GM12801 (cell line): ENCODE data around the gene CSF3.

Experiments used
- TF ChIP-seq, protein P1 (sequence below): IDR thresholded peaks from one replicate; pipeline ENCODE4 v1.5.1; 2011; ENCODE audit warnings: control low read depth; ENCODE audit not compliant: insufficient read length; ENCODE audit errors: extremely low read depth

Gene CSF3

DNA sequence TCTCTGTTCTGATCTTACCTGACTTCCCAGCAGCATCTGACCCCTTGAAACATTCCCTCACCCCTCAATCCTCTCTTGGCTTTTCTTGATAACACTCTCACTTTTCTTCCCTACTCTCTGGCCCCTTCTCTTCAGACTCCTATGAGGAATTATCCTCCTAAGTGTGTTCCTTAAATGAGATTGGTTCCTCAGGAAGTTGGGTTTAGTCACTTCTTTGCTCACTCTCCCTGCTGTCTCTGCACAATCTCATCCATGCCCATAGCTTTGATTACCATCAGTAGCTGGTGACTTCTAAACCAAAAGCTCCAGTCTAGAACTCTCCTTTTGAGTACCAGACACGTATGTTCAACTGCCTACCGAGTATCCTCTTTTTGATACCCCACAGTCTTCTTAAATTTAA lies 26.0 kb downstream of the CSF3 start:
- TF ChIP-seq, protein P1, sequence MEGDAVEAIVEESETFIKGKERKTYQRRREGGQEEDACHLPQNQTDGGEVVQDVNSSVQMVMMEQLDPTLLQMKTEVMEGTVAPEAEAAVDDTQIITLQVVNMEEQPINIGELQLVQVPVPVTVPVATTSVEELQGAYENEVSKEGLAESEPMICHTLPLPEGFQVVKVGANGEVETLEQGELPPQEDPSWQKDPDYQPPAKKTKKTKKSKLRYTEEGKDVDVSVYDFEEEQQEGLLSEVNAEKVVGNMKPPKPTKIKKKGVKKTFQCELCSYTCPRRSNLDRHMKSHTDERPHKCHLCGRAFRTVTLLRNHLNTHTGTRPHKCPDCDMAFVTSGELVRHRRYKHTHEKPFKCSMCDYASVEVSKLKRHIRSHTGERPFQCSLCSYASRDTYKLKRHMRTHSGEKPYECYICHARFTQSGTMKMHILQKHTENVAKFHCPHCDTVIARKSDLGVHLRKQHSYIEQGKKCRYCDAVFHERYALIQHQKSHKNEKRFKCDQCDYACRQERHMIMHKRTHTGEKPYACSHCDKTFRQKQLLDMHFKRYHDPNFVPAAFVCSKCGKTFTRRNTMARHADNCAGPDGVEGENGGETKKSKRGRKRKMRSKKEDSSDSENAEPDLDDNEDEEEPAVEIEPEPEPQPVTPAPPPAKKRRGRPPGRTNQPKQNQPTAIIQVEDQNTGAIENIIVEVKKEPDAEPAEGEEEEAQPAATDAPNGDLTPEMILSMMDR: no peak

DNA sequence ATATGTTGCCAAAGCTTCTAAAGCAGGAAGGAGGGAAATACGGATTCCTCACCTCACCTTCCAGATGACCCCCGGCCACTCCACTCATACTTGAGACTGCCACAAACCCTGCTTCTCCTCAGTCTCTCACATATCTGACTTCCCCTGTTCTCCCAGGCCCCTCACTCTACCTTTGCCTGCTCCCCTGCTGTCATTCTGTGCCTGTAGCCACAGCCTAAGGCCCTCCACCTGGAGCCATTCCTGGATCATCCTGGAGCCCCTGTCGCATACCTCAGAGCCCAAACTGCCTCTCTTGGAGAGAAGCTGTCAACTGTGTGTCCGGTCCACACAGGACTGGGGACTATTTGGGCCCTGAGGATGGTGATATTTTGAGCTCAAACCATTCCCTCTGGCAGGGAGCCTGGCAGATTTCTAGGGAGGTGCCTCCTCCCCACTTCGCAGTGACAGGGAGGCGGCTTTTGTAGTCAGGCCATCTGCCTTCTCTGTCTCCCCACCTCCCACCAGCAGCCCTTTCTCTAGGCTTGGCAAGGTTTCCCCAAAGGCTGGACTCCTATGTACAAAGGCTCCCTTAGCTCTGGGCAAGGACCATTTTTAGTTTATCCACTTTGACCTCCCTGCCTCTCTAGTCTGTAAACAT lies 41.3 kb downstream of the CSF3 start:
- TF ChIP-seq, protein P1: no peak

DNA sequence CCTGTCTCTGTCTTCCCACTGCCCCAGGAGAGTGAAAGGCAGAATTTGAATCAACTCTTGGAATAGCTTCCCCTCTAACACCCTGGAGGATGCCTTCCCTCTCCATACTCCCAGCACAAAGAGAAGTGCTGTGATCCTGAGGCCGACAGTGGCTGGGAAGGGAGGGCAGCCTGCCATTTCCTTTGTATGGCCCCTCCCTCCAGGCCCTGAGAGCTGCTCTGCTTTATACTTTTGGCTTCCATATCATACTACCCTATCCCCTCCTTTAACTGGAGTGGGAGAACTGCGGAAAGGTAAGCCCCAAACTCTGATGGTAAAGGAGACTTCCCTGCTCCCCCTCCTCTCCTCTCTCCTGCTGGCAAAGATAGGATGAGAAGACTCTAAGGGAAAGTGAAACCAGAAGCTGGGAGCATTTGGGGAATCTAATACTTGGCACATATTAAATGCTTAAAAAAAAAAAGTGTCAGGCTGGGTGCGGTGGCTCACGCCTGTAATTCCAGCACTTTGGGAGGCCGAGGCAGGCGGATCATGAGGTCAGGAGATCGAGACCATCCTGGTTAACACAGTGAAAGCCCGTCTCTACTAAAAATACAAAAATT lies 43.0 kb downstream of the CSF3 start:
- TF ChIP-seq, protein P1: no peak

DNA sequence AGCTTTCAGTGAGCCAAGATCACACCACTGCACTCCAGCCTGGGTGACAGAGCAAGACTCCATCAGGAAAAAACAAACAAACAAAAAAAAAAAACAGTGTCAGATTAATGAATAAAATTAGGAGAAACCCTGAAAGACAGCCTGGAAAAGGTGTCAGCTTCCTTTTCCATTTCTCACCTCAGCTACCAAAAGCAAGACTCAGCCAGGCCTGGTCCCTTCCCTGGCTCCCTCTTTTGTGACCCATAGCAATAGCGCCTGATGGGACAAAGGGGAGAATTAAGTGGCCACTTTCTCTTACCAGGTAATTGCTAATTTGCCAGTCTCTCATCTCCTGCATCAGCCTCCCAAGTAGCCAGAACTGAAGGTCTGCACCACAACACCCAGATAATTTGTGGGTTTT lies 43.6 kb downstream of the CSF3 start:
- TF ChIP-seq, protein P1: no peak

DNA sequence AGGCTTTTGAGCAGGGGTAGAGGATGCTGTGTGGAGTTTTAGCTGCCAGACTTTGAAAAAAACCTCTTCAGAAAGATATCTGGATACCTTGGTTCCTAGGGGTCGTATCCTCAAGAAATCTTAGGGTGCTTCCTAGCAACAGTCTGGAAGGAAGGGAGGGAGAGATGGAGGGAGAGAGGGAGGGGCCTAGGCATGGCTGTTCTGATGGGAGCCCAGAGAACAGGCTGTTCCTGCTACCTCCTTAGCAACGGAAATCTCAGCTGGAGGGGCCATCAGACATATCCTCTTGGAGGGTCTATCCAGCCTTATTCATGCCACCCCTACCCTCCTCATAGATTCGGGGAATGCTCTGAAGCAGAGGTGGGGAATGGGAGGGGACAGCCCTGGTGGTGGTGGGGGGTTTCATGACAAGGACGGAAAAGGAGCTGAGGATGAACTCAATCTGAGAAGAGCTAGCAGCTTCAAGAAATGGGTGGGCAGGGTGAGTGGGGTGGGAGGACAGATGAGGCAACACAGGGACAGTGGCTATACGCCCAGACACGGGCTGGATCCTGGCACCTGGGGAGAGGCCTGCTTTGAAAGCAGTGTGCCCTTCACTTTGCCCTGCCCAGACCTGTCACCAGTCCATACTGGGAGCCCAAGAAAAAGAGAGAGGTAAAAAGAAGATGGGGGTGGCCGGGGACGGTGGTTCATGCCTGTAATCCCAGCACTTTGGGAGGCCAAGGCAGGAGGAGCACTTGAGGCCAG lies 44.7 kb downstream of the CSF3 start:
- TF ChIP-seq, protein P1: no peak

DNA sequence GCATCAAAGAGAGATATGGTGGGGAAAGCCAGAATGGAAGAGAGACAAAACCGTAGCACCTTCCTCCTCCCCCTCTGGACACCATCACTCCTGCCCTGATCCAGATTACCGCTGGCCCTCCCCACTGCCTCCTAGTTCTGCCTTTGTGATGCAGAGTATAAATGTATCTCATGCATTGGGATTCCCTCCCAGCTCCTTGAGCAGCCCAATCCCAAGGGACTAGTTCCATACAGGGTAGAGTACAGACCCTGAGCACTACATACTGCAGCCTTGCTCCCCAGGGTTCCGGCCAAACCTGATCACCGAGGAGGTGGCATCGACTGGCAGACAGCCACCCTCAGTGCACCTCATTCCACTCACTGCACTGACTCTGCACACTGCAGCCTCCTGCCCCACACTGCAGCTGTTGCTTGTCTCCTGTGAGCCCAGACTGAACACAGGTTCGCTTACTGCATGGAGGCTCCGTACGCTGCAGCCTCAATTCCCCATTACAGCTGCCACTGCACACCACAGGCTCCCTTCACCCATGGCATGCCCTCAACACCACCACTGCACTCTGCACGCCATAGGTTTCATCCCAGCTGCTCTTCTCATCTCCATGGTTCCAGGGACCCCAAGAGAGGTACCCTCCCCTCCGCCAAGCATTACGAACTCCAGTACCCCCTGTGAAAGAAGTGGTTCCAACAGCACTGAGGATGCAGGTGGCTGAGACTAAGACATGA lies 45.8 kb downstream of the CSF3 start:
- TF ChIP-seq, protein P1: no peak

DNA sequence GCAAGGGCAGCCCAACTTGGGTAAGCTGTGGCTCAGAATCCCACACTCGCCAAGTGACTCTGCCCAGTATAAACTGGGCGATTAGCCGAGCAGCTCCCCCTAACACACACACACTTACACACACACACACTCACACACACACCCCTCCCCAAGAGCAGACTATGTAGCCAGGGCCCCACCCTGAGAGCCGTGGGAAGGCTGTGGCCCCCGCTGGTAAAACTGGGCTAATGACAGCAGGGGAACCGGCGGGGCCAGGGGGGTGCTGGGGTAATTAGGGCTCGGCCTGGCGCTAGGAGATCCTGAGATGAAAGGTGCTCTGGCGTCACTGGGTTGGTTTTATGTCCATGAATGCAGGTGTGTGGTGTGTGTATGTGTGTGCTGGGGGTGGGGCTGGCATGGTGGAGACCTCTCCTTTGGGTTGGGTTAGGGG lies 46.4 kb downstream of the CSF3 start:
- TF ChIP-seq, protein P1: no peak
